ENCODE data around the gene ARHGEF2.

Gene ARHGEF2

GRCh38 chr1:155978325-155978972, at the start of gene ARHGEF2:
ARHGEF2 (minus strand) TSS chr1:155978547; CDS start chr1:155978427, 120 bp downstream.
- DNase-seq (ENCODE audit: extremely low spot score, insufficient read length, low read depth): peak; percentile 88
- peak; percentile 70 for FAIRE-seq

- no peak for DNase-seq (ENCODE audit: extremely low spot score, insufficient read length, low read depth)
- no peak for FAIRE-seq
Observed at GRCh38 chr1:156026588-156026987, 48.2 kb upstream of the ARHGEF2 start.

- DNase-seq (ENCODE audit: extremely low spot score, insufficient read length, low read depth) (no peak), FAIRE-seq (no peak)
Observed at GRCh38 chr1:156025876-156026275, 47.5 kb upstream of the ARHGEF2 start.

GRCh38 chr1:156024801-156025200, 46.5 kb upstream of the ARHGEF2 start:
- FAIRE-seq: no peak
- no peak for DNase-seq (ENCODE audit: extremely low spot score, insufficient read length, low read depth)

- DNase-seq (ENCODE audit: extremely low spot score, insufficient read length, low read depth) (no peak), FAIRE-seq (no peak)
Observed at GRCh38 chr1:156021954-156022353, 43.6 kb upstream of the ARHGEF2 start.

GRCh38 chr1:156021093-156021428, 42.7 kb upstream of the ARHGEF2 start:
- no peak for FAIRE-seq
- no peak for DNase-seq (ENCODE audit: extremely low spot score, insufficient read length, low read depth)

- peak; percentile 97 for DNase-seq (ENCODE audit: extremely low spot score, insufficient read length, low read depth)
- peak; percentile 96 for FAIRE-seq
Observed at GRCh38 chr1:156020293-156021092, 42.1 kb upstream of the ARHGEF2 start, which contains the start of gene SSR2. SSR2 (minus strand) TSS chr1:156020951; CDS start chr1:156020167, 784 bp downstream.

- FAIRE-seq (no peak), DNase-seq (ENCODE audit: extremely low spot score, insufficient read length, low read depth) (no peak)
Observed at GRCh38 chr1:156019946-156020292, 41.6 kb upstream of the ARHGEF2 start.

- FAIRE-seq (no peak), DNase-seq (ENCODE audit: extremely low spot score, insufficient read length, low read depth) (no peak)
Observed at GRCh38 chr1:156014829-156015228, 36.5 kb upstream of the ARHGEF2 start.

- DNase-seq (ENCODE audit: extremely low spot score, insufficient read length, low read depth): no peak
- peak; percentile 89 for FAIRE-seq
Observed at GRCh38 chr1:156012051-156012817, 33.9 kb upstream of the ARHGEF2 start.

GRCh38 chr1:156009404-156009803, 31.1 kb upstream of the ARHGEF2 start:
- no peak for FAIRE-seq

GRCh38 chr1:156006666-156007376, 28.5 kb upstream of the ARHGEF2 start:
- no peak for FAIRE-seq
- DNase-seq (ENCODE audit: extremely low spot score, insufficient read length, low read depth): no peak

More at GRCh38 chr1:156009404-156009803, 31.1 kb upstream of the ARHGEF2 start:
- DNase-seq (ENCODE audit: extremely low spot score, insufficient read length, low read depth): no peak

- DNase-seq (ENCODE audit: extremely low spot score, insufficient read length, low read depth) (no peak), FAIRE-seq (peak; percentile 29)
Observed at GRCh38 chr1:156004843-156005584, 26.7 kb upstream of the ARHGEF2 start.

GRCh38 chr1:156003923-156004188, 25.5 kb upstream of the ARHGEF2 start:
- FAIRE-seq: no peak
- no peak for DNase-seq (ENCODE audit: extremely low spot score, insufficient read length, low read depth)

- DNase-seq (ENCODE audit: extremely low spot score, insufficient read length, low read depth): no peak
- no peak for FAIRE-seq
Observed at GRCh38 chr1:156002188-156002911, 24.0 kb upstream of the ARHGEF2 start.

- FAIRE-seq (no peak), DNase-seq (ENCODE audit: extremely low spot score, insufficient read length, low read depth) (no peak)
Observed at GRCh38 chr1:156001662-156002171, 23.4 kb upstream of the ARHGEF2 start.

GRCh38 chr1:156001021-156001661, 22.8 kb upstream of the ARHGEF2 start:
- FAIRE-seq: no peak

GRCh38 chr1:155999964-156000363, 21.6 kb upstream of the ARHGEF2 start:
- no peak for FAIRE-seq
- DNase-seq (ENCODE audit: extremely low spot score, insufficient read length, low read depth): no peak

More at GRCh38 chr1:156001021-156001661, 22.8 kb upstream of the ARHGEF2 start:
- no peak for DNase-seq (ENCODE audit: extremely low spot score, insufficient read length, low read depth)

Data from GM18507 (cell line).